ENCODE data around the gene SGCA.

Gene SGCA

DNA sequence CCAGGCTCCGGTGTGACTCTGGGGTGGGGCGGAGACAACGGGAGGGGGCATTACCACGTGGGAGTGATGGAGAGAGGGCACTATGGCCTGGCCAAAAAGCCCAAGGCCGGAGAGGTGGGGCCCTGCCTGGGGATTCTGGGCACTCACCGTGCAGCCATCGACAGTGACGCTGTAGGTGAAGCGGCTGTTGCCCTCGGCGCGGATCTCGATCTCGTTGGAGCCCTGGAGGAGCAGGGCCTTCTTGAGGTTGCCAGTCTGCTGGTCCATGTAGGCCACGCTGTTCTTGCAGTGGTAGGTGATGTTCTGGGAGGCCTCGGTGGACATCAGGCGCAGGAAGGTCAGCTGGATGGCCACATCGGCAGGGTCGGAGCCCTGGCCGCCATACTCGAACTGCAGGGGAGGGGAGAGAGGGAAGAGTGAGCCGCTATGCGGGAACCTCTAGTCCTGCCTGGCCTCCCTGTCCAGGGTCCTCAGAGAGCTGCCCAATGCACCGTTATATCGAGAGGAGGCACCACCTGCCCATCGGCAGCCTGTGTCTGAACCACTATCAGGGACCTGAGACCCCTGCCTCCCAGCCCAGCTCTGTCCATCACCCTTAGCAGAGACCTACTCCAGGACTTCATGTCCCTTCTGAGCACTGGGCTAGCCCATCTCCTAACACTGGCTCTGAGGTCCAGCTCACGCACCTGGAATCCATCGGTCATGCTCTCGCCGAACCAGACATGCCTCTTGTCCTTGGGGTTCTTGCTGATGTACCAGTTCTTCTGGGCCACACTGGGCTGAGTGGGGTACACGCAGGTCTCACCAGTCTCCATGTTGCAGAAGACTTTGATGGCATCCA lies 20.0 kb downstream of the SGCA start:
- DNase-seq (ENCODE audit: insufficient read length, low spot score) (no peak), FAIRE-seq (no peak)
- no peak for TF ChIP-seq SPI1 (IDR thresholded peaks at IDR 0.05; ENCODE audit: low read depth, low read length)
- no peak for TF ChIP-seq POLR2AphosphoS5 (IDR thresholded peaks at IDR 0.05; ENCODE audit: low read depth, low read length)
- no peak for TF ChIP-seq POU2F2 (IDR thresholded peaks at IDR 0.05; ENCODE audit: low read depth, low read length)
- TF ChIP-seq PAX5 (IDR thresholded peaks at IDR 0.05; ENCODE audit: insufficient read depth, low read length, severe bottlenecking), result no peak
- no peak for TF ChIP-seq POLR2A (IDR thresholded peaks at IDR 0.05; ENCODE audit: low read depth, low read length)
- TF ChIP-seq TAF1 (IDR thresholded peaks at IDR 0.05; ENCODE audit: low read depth, low read length), result no peak

- no peak for DNase-seq (ENCODE audit: insufficient read length, low spot score)
- no peak for TF ChIP-seq SPI1 (IDR thresholded peaks at IDR 0.05; ENCODE audit: low read depth, low read length)
- no peak for TF ChIP-seq PAX5 (IDR thresholded peaks at IDR 0.05; ENCODE audit: insufficient read depth, low read length, severe bottlenecking)
- no peak for TF ChIP-seq POLR2AphosphoS5 (IDR thresholded peaks at IDR 0.05; ENCODE audit: low read depth, low read length)
- no peak for TF ChIP-seq POU2F2 (IDR thresholded peaks at IDR 0.05; ENCODE audit: low read depth, low read length)
- no peak for TF ChIP-seq POLR2A (IDR thresholded peaks at IDR 0.05; ENCODE audit: low read depth, low read length)
- no peak for TF ChIP-seq TAF1 (IDR thresholded peaks at IDR 0.05; ENCODE audit: low read depth, low read length)
- no peak for FAIRE-seq
These were observed 21.0 kb downstream of the SGCA start for GRCh38 chr17:50186661-50187393.

DNA sequence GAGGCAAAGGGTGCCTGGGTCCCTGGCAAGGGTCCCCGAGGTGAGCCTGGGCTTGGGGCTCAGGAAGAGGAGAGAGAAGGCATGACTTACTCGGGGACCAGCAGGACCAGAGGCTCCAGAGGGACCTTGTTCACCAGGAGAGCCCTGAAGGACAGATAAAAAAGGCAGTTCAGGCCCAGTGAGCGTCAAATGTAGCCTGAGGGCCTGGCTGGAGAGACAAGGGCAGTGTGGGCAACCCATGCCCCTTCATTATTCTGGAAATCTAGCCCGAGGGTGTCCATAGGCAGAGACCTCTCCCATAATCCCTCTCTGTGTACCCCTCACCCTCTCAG lies 21.6 kb downstream of the SGCA start:
- TF ChIP-seq SPI1 (IDR thresholded peaks at IDR 0.05; ENCODE audit: low read depth, low read length), result no peak
- no peak for TF ChIP-seq POLR2AphosphoS5 (IDR thresholded peaks at IDR 0.05; ENCODE audit: low read depth, low read length)
- TF ChIP-seq POU2F2 (IDR thresholded peaks at IDR 0.05; ENCODE audit: low read depth, low read length), result no peak
- no peak for TF ChIP-seq POLR2A (IDR thresholded peaks at IDR 0.05; ENCODE audit: low read depth, low read length)
- no peak for TF ChIP-seq PAX5 (IDR thresholded peaks at IDR 0.05; ENCODE audit: insufficient read depth, low read length, severe bottlenecking)
- TF ChIP-seq TAF1 (IDR thresholded peaks at IDR 0.05; ENCODE audit: low read depth, low read length), result no peak
- FAIRE-seq (no peak), DNase-seq (ENCODE audit: insufficient read length, low spot score) (no peak)

- FAIRE-seq (no peak), DNase-seq (ENCODE audit: insufficient read length, low spot score) (no peak)
- no peak for TF ChIP-seq POLR2AphosphoS5 (IDR thresholded peaks at IDR 0.05; ENCODE audit: low read depth, low read length)
- no peak for TF ChIP-seq TAF1 (IDR thresholded peaks at IDR 0.05; ENCODE audit: low read depth, low read length)
- no peak for TF ChIP-seq POU2F2 (IDR thresholded peaks at IDR 0.05; ENCODE audit: low read depth, low read length)
- TF ChIP-seq PAX5 (IDR thresholded peaks at IDR 0.05; ENCODE audit: insufficient read depth, low read length, severe bottlenecking), result no peak
- no peak for TF ChIP-seq POLR2A (IDR thresholded peaks at IDR 0.05; ENCODE audit: low read depth, low read length)
- TF ChIP-seq SPI1 (IDR thresholded peaks at IDR 0.05; ENCODE audit: low read depth, low read length), result no peak
These were observed 22.1 kb downstream of the SGCA start for GRCh38 chr17:50187751-50188530.

GRCh38 chr17:50188531-50188920 lies 22.7 kb downstream of the SGCA start:
- DNase-seq (ENCODE audit: insufficient read length, low spot score) (no peak), FAIRE-seq (no peak)
- no peak for TF ChIP-seq POU2F2 (IDR thresholded peaks at IDR 0.05; ENCODE audit: low read depth, low read length)
- TF ChIP-seq PAX5 (IDR thresholded peaks at IDR 0.05; ENCODE audit: insufficient read depth, low read length, severe bottlenecking), result no peak
- TF ChIP-seq POLR2AphosphoS5 (IDR thresholded peaks at IDR 0.05; ENCODE audit: low read depth, low read length), result no peak
- TF ChIP-seq SPI1 (IDR thresholded peaks at IDR 0.05; ENCODE audit: low read depth, low read length), result no peak
- TF ChIP-seq TAF1 (IDR thresholded peaks at IDR 0.05; ENCODE audit: low read depth, low read length), result no peak
- TF ChIP-seq POLR2A (IDR thresholded peaks at IDR 0.05; ENCODE audit: low read depth, low read length), result no peak

DNA sequence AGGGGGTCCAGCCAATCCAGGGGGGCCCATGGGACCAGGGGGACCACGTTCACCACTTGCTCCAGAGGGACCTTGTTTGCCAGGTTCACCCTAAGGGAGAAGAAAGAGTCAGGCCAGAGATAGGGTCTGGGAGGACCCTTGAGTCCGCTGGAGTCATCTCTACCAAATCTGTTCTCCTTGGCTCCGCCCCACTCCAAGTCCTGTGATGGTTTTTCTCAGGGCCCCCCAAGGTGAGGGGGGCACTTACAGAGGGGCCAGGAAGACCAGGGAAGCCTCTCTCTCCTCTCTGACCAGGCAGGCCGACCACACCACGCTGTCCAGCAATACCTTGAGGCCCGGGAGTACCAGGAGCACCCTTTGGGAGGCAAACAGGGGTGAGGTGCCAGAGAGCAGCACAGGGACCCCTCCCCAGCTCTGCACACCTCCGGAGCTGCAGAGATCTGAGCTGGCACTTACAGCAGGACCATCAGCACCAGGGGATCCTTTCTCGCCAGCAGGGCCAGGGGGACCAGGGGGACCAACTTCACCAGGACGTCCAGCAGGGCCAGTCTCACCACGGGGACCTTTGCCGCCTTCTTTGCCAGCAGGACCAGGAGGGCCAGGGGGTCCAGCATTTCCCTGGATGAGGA lies 23.2 kb downstream of the SGCA start:
- FAIRE-seq (no peak), DNase-seq (ENCODE audit: insufficient read length, low spot score) (no peak)
- no peak for TF ChIP-seq POLR2AphosphoS5 (IDR thresholded peaks at IDR 0.05; ENCODE audit: low read depth, low read length)
- TF ChIP-seq SPI1 (IDR thresholded peaks at IDR 0.05; ENCODE audit: low read depth, low read length), result no peak
- TF ChIP-seq TAF1 (IDR thresholded peaks at IDR 0.05; ENCODE audit: low read depth, low read length), result no peak
- no peak for TF ChIP-seq POLR2A (IDR thresholded peaks at IDR 0.05; ENCODE audit: low read depth, low read length)
- no peak for TF ChIP-seq PAX5 (IDR thresholded peaks at IDR 0.05; ENCODE audit: insufficient read depth, low read length, severe bottlenecking)
- TF ChIP-seq POU2F2 (IDR thresholded peaks at IDR 0.05; ENCODE audit: low read depth, low read length), result no peak

DNA sequence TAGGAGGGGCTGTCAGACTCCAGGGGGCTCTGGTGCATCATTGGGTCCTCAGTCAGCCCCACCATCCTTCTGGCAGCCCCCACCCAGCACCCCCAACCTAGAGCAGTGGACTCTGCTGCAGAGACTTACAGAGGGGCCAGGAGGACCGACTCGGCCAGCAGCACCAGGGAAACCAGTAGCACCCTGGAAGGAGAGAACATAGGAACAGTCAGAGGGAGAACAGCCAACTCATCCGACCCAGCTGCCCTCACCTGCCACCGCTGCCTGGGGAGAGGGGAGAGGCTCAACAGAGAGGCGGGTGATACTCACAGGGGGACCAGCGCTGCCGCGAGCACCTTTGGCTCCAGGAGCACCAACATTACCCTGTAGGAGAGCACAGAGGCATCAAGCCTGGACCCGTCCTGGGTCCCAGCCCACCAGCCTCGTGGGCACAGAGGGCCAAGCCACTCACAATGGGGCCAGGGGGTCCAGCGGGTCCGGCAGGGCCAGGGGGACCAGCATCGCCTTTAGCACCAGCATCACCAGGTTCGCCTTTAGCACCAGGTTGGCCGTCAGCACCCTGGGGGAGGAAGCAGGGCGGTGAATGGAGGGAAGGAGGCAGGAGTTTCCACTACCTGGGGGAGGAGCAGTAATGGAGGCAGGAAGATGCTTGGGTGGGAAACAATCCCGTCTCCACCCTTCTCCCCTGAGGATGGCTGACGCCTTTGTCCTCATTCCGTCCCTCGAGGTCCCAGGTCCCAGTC lies 23.9 kb downstream of the SGCA start:
- FAIRE-seq (no peak), DNase-seq (ENCODE audit: insufficient read length, low spot score) (no peak)
- TF ChIP-seq PAX5 (IDR thresholded peaks at IDR 0.05; ENCODE audit: insufficient read depth, low read length, severe bottlenecking), result no peak
- no peak for TF ChIP-seq SPI1 (IDR thresholded peaks at IDR 0.05; ENCODE audit: low read depth, low read length)
- no peak for TF ChIP-seq POLR2AphosphoS5 (IDR thresholded peaks at IDR 0.05; ENCODE audit: low read depth, low read length)
- TF ChIP-seq POU2F2 (IDR thresholded peaks at IDR 0.05; ENCODE audit: low read depth, low read length), result no peak
- no peak for TF ChIP-seq TAF1 (IDR thresholded peaks at IDR 0.05; ENCODE audit: low read depth, low read length)
- TF ChIP-seq POLR2A (IDR thresholded peaks at IDR 0.05; ENCODE audit: low read depth, low read length), result no peak

DNA sequence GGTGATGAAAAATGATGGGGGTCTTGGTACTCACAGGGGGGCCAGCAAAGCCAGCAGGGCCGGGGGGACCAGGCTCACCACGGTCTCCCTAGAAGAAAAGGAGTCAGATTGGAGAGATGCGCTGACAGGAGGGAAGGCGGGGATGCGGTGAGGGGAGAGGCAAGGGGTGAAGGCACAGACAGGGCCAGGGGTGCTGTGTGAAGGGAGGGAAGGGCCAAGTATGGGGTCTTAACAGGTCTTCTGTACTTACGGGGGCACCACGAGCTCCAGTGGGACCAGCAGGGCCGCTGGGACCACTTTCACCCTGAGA lies 24.4 kb downstream of the SGCA start:
- FAIRE-seq (no peak), DNase-seq (ENCODE audit: insufficient read length, low spot score) (no peak)
- TF ChIP-seq PAX5 (IDR thresholded peaks at IDR 0.05; ENCODE audit: insufficient read depth, low read length, severe bottlenecking) (no peak), POU2F2 (IDR thresholded peaks at IDR 0.05; ENCODE audit: low read depth, low read length) (no peak), SPI1 (IDR thresholded peaks at IDR 0.05; ENCODE audit: low read depth, low read length) (no peak), POLR2AphosphoS5 (IDR thresholded peaks at IDR 0.05; ENCODE audit: low read depth, low read length) (no peak), TAF1 (IDR thresholded peaks at IDR 0.05; ENCODE audit: low read depth, low read length) (no peak), POLR2A (IDR thresholded peaks at IDR 0.05; ENCODE audit: low read depth, low read length) (no peak)
